Activated CD4-positive, alpha-beta T cell treated with anti-CD3 and anti-CD28 coated beads, Interleukin-2, amount 50 U/mL, for 48 hours (primary cell): ENCODE measurements around the gene SCUBE1.

ENCODE experiments used
- DNase-seq, 2 experiments: peaks; one replicate each; pipeline ENCODE4 v3.0.0-alpha.2; 2020

The SCUBE1 gene

DNA sequence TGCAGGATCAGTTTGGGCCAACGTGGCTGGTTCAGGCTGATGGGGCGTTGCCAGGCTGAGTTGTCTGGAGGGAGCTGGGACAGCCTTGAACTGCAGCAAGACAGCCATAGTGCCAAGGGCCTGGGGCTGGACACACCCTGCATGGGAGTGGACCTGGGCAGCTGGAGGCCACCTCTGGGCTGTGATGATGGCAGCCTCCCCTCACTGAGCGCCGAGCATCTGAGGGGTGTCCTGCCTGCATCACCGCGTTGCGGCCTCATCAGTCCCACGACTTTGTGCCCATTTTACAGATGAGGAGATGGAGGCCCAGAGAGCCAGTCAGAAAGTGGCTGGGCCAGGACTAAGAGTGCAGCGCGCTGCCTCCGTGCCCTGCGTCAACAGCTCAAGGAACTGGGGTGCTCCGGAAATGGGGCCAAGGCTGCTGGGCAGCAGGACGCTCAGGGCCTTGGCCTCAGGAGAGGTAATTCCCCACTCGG, 192.4 kb downstream of the SCUBE1 start:
- no peak for DNase-seq

DNA sequence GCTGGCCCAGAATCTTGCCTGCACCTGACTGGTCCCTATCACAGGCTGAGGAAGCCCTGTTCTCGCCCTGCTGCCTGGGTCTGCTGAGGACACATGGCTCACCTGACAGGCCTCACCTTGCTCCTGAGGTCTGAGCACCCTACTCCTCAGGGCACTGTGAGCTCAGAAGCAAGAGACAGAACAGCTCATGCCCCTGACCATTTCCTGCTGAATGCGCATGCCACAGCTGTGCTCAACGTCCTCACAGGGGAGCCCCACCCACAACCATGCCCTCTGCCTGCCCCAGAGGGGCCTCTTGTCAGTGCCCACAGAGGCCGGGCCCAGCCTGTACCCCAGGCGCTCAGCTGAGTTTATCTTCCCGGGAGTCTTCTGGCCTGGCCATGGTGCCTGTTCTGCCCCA, 194.6 kb downstream of the SCUBE1 start:
- no peak for DNase-seq

DNA sequence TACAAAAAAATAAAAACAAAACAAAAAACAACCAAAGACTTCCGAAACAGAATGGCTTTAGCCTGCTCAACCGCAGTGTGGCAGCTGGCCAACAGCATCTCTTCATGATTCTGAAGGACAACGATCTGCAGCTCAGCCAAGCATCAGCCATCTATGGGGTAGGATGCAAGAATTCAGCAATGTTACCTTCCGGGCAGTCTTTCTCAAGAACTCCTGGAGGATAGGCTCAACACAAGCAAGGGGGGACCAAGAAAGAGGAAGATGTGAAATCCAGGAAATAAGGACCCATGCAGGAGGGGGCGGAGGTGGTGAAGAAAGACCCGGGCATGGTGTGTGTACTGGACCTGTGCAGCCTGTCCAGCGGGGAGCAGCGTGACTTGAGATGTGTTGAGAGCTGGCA, 195.4 kb downstream of the SCUBE1 start:
- no peak for DNase-seq
